Fibroblast of villous mesenchyme (primary cell): ENCODE results near the gene LNP1. TPM values are rescaled to one million over a fixed set of nuclear protein-coding genes. Genes with fewer than 3 reads are reported as not detected.

Experiments used
- DNase-seq: peaks from one replicate; pipeline ENCODE4 v3.0.0-alpha.2; 2010; ENCODE audit warnings: low read depth
- H3K4me3 ChIP-seq: 2 replicates; pipeline ENCODE4 v1.5.1; 2011; ENCODE audit warnings: low read depth, mild to moderate bottlenecking, low read length
- CTCF ChIP-seq: IDR thresholded peaks from 2 replicates; pipeline ENCODE4 v1.5.1; 2012; ENCODE audit warnings: low read depth, mild to moderate bottlenecking, low read length; ENCODE audit not compliant: insufficient read depth
- total RNA-seq: library from RNA; depleted of rRNA; stranded (reverse); fragments of >200 nt; gene quantifications from 2 replicates; pipeline ENCODE4 v1.2.3, GENCODE V29; 2012

Gene LNP1
- total RNA-seq, 1 donor = 4.7 TPM

GRCh38 chr3:100500320-100500880 is 99.1 kb downstream of the LNP1 start:
- TF ChIP-seq CTCF = no peak
- H3K4me3 ChIP-seq = no peak overlapping the region
- DNase-seq = no peak

DNA sequence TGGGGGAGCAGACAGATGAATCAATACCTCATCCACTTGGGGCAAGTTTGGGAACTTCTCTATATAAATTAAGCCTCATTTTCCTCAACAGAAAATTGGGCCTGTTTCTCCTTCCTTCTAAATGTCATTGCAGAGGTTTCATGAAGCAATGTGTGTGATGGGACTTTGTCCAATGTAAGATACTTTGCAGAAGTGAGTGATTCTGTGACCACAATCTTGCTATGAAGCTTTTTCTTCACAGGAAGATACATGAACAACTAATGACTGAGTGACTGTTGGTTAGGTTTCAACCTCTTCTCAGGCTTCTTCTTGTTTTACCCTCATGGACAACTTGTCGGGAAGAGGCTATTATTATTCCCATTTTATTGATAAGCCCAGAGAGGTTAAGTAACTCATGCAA is 102.1 kb downstream of the LNP1 start:
- TF ChIP-seq CTCF = no peak
- H3K4me3 ChIP-seq = no peak overlapping the region
- DNase-seq = no peak

Other genes starting within 250 kb of the LNP1 start
- 55.4 and 90.2 TPM in 2 replicates for gene TBC1D23, start 140.5 kb upstream of the LNP1 start, total RNA-seq
- gene NIT2, start 66.8 kb upstream of the LNP1 start, total RNA-seq = 23.2 and 25.0 TPM in 2 replicates
- 47.4 and 65.2 TPM in 2 replicates for gene TOMM70, start 450 bp upstream of the LNP1 start, total RNA-seq
- 31.2 and 53.1 TPM in 2 replicates for gene TMEM45A, start 91.1 kb downstream of the LNP1 start, total RNA-seq
- not detected in 2 replicates for gene ADGRG7, start 208.1 kb downstream of the LNP1 start, total RNA-seq